K562 (cell line): Measurements from ENCODE around the gene COQ2. TPM values are rescaled to one million over a fixed set of nuclear protein-coding genes. Genes with fewer than 3 reads are reported as not detected.

Experiments
- ATF1 ChIP-seq, 2 experiments: fragments of 450-650 bp in 1 of 2; IDR thresholded peaks; 2 replicates each; pipeline ENCODE4 v1.6.1; 2016; ENCODE audit warnings: missing compliant biosample characterization in 1 of 2, missing genetic modification characterization in 1 of 2
- BMI1 ChIP-seq: fragments of 150-350 bp; IDR thresholded peaks from 2 replicates; pipeline ENCODE4 v1.6.1; 2014; ENCODE audit warnings: low read length
- CTBP1 ChIP-seq: fragments of 450-650 bp; IDR thresholded peaks from 2 replicates; pipeline ENCODE4 v1.6.1; 2016; ENCODE audit warnings: borderline replicate concordance
- CTCFL ChIP-seq: IDR thresholded peaks from 2 replicates; pipeline ENCODE4 v1.6.1; 2011; ENCODE audit warnings: borderline replicate concordance, low read depth, mild to moderate bottlenecking, moderate library complexity, low read length; ENCODE audit not compliant: insufficient read depth, poor library complexity, severe bottlenecking
- EP400 ChIP-seq: fragments of 450-650 bp; IDR thresholded peaks from 2 replicates; pipeline ENCODE4 v1.6.1; 2017; ENCODE audit warnings: antibody characterized with exemption, mild to moderate bottlenecking, moderate library complexity
- KHSRP ChIP-seq: fragments of 450-650 bp; IDR thresholded peaks from 2 replicates; pipeline ENCODE4 v1.6.1; 2017
- RAD51 ChIP-seq: fragments of 450-650 bp; IDR thresholded peaks from 2 replicates; pipeline ENCODE4 v1.7.1; 2016; ENCODE audit warnings: low read depth, mild to moderate bottlenecking, borderline replicate concordance
- RNF2 ChIP-seq: sonication (generic); IDR thresholded peaks from 2 replicates; pipeline ENCODE4 v1.6.1; 2016
- WHSC1 ChIP-seq: IDR thresholded peaks from one replicate; pipeline ENCODE4 v1.6.1; 2012; ENCODE audit warnings: low read length, control low read depth, inconsistent platforms
- XRCC4 ChIP-seq: IDR thresholded peaks from one replicate; pipeline ENCODE4 v1.6.1; 2011; ENCODE audit not compliant: insufficient read depth, insufficient read length; ENCODE audit errors: extremely low read depth
- ZMIZ1 ChIP-seq, 2 experiments: fragments of 150-350 bp in 1 of 2; IDR thresholded peaks; 2 replicates each; pipeline ENCODE4 v1.6.1; 2012 to 2016; ENCODE audit warnings: low read depth in 2 of 2, low read length in 2 of 2, mild to moderate bottlenecking in 1 of 2, moderate library complexity in 1 of 2
- ZNF217 ChIP-seq: sonication (generic); formaldehyde crosslinking; IDR thresholded peaks from 2 replicates; pipeline ENCODE4 v1.8.0; 2022; ENCODE audit warnings: mild to moderate bottlenecking, missing genetic modification reagents
- ZNF407 ChIP-seq: fragments of 450-650 bp; IDR thresholded peaks from 2 replicates; pipeline ENCODE4 v1.6.1; 2016; ENCODE audit warnings: low read depth
- polyA plus RNA-seq, 8 experiments: library from polyadenylated mRNA; depleted of rRNA in 4 of 8; stranded (reverse) in 5 of 8; unstranded in 3 of 8; fragments of >200 nt; fragmentation: Nextera tagmentation in 2 of 8; fragmentation: Illumina TruSeq in 1 of 8; extraction: Ambion mirVana in 2 of 8; extraction: Trizol in 1 of 8; gene quantifications; 2 replicates each; pipeline versions ENCODE4 v1.2.1 to v1.2.3, GENCODE V29; 2011 to 2014; ENCODE audit warnings: inconsistent platforms in 1 of 8, missing spikeins in 1 of 8
- total RNA-seq, 7 experiments: library from RNA; depleted of rRNA in 6 of 7; stranded (reverse); fragments of >200 nt in 6 of 7; fragmentation: Illumina TruSeq in 2 of 7; extraction: Trizol in 2 of 7; gene quantifications; 2 replicates each; pipeline versions ENCODE4 v1.2.1 to v1.2.3, GENCODE V29; 2011 to 2021; ENCODE audit warnings: low replicate concordance in 1 of 7

The COQ2 gene
- total and polyA plus RNA-seq, 9 of the 15 experiments (the other 6 are each of a cell fraction or from before 2014, with no cell fraction given) = 1.9 to 13.5 (median 11.8) TPM

DNA sequence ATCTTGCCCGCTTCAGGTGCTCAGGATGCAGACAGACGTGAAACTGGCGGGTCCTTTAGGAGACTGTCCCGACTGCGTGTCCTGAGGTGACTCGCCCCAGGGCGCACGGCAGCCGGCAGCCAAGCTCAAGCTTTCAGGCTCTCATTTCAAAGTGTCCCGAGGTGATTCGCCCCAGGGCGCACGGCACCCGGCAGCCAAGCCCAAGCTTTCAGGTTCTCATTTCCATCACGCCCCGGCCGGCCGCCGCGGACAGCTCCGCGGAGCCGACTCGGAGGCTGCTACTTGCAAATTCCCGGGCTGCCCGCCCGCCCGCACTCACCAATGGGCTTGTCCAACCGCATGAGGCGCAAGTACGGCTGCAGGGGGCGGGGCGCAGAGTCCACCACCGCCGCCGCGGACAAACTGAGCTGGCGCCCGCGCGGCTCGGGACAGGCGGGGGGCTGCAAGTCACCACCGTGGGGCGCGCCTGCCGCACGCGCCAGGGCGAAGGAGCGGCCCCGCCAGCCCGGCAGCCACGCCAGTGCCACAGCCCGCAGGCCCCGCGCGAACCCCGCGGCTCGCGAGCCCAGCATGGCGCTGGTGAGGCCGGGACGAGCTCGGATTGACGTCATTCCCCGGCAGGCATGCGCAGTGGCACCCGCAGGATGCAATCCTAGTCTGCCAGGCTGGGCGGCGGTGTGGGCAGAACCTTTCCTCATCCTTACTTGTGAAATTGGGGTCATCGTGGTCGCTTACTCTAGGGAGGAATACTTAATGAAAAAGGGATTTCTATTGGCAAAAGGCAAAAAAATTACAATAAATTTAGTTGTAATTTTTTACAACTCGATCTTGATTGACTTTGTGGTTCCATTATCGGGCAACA lies at the start of gene COQ2 (continued):
- TF ChIP-seq ZNF407 = no peak
- TF ChIP-seq CTBP1 = peak; percentile 90
- no peak for TF ChIP-seq ATF1 (CRISPR knock-in tag; IDR thresholded peaks at IDR 0.05)
- TF ChIP-seq ATF1 (tag; IDR thresholded peaks at IDR 0.05) = peak; percentile 95
- TF ChIP-seq RNF2 = no peak
- no peak for TF ChIP-seq ZNF217
- 0 out of 4 replicates have a peak, but pooled peaks of 1 of the 2 experiments have one; percentile 30 for TF ChIP-seq ZMIZ1 (IDR thresholded peaks at IDR 0.05; ENCODE audit: low read depth in 2 of 2, low read length in 2 of 2)
- TF ChIP-seq XRCC4 = no peak
- TF ChIP-seq RAD51 = no peak
- TF ChIP-seq WHSC1 = no peak
- no peak for TF ChIP-seq BMI1
- peak; percentile 79 for TF ChIP-seq EP400
- no peak for TF ChIP-seq KHSRP
- TF ChIP-seq CTCFL = peak; percentile 67
